T-helper 1 cell (primary cell): ENCODE data around the gene ADAM30.
A peak's percentile ranks its signal among the peaks of the same experiment; 100 is the strongest.
"Not testable (repeated sequence)": the region's sequence is repeated elsewhere in the genome, so short reads cannot be mapped to it uniquely, and the experiment has no call there.

Source experiments
- DNase-seq, 5 donors: peaks; one replicate each; pipeline ENCODE4 v3.0.0-alpha.2; 2012 to 2020

The ADAM30 gene

GRCh38 chr1:119873135-119874015 is 22.9 kb downstream of the ADAM30 start:
- no peak for DNase-seq

- no peak for DNase-seq
Measured at GRCh38 chr1:119871881-119872280, 24.4 kb downstream of the ADAM30 start.

DNA sequence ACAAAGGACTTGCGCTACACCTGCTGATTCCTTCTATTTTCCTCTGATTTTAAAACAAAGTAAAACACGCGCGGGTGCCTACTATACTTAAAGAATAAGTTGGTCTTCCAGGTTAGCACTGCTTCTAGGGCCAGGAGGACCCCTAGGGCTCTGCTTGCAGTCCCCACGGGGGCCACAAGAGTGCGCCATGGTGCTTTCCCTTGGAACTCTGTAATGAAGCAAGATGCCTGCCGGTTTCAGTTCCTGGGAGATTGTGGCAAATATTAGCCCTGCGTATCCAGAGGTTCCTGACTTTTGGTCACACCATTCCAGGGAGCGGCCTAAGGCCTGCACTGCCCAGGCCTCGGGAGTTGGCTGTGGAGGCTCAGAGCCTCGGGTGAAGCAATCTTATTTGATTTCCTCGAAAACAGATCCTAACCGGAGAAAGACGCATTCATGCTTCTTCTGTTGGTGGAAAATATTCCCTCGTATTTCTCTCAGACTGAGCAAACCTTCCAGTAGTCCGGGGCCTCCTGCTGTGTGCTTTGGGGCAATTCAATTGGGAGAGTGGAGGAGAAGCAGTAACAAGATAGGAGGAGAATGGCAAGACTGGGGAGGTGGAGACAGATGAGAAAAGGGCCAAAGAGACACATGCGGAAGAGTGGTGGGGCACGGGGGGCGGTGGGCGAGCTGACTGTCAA is 25.3 kb downstream of the ADAM30 start:
- DNase-seq: peak in 4 of 5 donors; percentile 6 to 52 (median 22)

- no peak for DNase-seq
Measured at GRCh38 chr1:119869995-119870394, 26.3 kb downstream of the ADAM30 start.

GRCh38 chr1:119868176-119868575 is 28.1 kb downstream of the ADAM30 start:
- no peak for DNase-seq

- no peak for DNase-seq
Measured at GRCh38 chr1:119866451-119866850, 29.9 kb downstream of the ADAM30 start.

DNA sequence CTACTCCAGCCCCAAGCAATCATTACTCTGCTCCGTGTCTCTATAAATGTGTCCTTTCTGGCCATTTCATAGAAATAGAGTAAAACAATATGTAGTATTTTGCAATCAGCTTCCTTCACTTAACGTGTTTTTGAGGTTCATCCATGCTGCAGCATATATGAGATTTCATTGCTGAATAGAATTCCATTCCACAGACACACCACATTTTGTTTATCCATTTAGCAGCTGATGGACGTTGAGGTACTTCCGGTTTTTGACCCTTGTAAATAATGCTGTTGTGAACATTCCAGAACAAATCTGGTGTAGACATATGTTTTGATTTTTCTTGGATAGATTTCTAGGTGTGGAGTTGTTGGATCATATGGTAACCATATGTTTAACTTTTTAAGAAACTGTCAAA is 30.7 kb downstream of the ADAM30 start:
- no peak for DNase-seq

DNA sequence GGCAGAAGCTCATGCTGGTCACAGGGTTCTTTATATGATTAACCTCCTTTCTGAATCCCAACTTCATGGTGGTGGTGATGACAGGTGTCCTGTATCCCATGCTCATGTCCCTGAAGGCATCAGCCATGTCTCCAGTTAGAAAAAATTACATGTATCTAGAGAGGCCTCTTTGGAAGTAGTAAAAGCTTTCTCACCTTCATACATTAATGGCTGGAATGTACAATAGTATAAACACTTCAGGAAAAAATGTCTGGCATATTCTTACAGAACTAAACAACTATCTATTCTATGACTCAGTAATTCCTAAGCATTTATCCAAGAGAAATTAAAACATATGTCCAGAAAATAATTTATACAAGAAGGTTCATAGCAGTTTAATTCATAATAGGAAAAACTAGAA is 34.0 kb downstream of the ADAM30 start:
- no peak for DNase-seq

GRCh38 chr1:119861547-119861946 is 34.8 kb downstream of the ADAM30 start:
- no peak for DNase-seq

GRCh38 chr1:119859647-119860046 is 36.7 kb downstream of the ADAM30 start:
- peak in 1 of 5 donors; percentile 73 for DNase-seq

DNA sequence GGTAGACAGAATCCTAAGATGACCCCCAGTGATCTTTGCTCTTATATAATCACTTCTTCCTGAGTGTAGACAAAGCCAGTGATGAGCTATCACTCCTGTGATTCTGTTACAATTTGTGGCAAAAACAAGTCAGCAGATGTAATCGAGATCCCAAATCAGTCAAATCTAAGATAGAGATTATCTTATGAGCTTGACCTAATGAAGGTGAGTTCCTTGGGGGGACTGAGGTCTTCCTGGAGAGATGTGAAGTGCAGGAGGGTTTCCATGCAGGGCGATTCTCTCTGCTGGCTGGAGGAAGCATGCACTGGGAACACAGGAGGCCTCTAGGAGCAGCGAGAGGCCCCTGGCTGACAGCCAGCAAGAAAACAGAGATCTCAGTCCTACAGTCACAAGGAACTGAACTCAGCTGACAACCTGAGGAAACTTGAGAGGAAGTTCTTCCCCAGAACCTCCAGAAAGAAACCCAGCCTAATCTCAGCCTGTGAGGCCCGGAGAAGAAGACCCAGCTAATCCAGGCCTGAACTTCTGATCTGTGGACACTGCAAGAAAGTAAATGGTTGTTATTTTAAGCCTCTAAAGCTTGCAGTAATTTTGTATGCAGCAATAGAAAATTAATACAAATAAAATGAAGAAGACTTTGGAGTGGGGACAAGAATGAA is 37.6 kb downstream of the ADAM30 start:
- DNase-seq: not testable (repeated sequence)

DNA sequence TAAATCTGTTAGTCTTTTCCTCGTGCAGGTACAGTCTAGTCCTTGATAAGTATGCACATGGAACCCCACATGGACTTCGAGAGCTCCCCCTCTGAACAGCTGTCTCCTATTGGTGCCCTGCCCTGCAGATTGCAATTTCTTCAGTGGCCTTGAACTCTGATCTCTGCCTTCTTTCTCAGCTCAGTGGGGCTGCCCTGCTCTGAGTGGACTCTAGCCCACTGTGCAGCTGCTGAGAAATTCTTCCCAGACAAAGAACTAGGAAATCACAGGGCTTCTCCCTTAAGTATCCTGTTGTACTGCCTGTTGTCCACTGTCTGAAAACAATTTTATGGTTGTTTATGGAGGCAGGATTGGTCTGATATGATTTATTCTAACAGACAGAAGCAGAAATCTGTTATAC is 38.2 kb downstream of the ADAM30 start:
- DNase-seq: no peak

DNA sequence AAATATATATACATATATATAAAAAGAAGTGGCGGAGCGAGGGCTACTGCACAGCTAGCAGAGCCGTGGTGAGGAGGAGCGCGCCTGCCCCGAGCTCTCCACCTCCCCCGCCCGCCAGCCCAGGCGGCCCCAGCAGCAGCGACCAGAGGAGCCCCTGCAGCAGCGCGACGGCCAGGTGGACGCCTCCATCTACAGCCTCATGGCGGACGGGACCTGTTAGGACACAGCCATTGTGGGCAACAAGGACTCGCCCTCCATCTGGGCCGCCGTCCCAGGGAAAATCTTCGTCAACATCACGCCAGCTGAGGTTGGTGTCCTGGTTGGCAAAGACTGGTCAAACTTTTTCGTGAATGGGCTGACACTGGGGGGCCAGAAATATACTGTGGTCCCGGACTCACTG is 43.2 kb downstream of the ADAM30 start:
- DNase-seq: no peak

DNA sequence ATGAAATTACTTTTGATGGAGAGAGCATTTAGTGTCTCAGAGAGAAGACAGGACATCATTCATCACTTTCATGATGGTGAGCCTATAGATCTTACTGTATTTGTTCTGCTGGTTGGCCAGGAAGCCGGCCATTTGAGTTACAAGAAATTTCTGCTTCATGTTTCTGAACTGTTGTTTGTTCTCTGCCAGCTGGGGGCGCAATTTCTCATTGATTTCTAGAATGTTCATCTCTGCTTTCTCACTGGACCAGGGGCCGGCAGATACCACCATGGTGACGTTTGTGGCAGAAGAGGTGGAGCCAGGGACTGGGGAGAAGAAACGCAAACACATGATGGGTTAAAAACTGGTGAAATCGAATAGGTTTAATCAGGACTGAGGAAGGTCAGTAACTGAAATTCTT is 52.1 kb downstream of the ADAM30 start:
- DNase-seq: not testable (repeated sequence)
